Stimulated activated CD8-positive, alpha-beta memory T cell treated with anti-CD3 and anti-CD28 coated beads, Interleukin-15, amount 100 ng/mL, for 48 hours (primary cell): ENCODE data around the gene BOLA3.
"Not testable (repeated sequence)": the region's sequence is repeated elsewhere in the genome, so short reads cannot be mapped to it uniquely, and the experiment has no call there.

Experiments
- DNase-seq, 2 donors: peaks; one replicate each; pipeline ENCODE4 v3.0.0-alpha.2; 2020; ENCODE audit warnings: low read depth in 2 of 2

The BOLA3 gene

GRCh38 chr2:74147727-74148456 lies at the start of gene BOLA3:
TSS of gene BOLA3 (minus strand) at chr2:74147912. CDS start at chr2:74147874, 38 bp downstream.
- peak; percentile 88 to 90 for DNase-seq

- no peak for DNase-seq
Observed at GRCh38 chr2:74197049-74197448, 49.3 kb upstream of the BOLA3 start.

GRCh38 chr2:74194799-74195198 lies 47.1 kb upstream of the BOLA3 start:
- no peak for DNase-seq

GRCh38 chr2:74191596-74192380 lies 44.1 kb upstream of the BOLA3 start:
- DNase-seq, result no peak

- DNase-seq, result no peak
Observed at GRCh38 chr2:74188696-74189095, 41.0 kb upstream of the BOLA3 start.

- no peak for DNase-seq
Observed at GRCh38 chr2:74188018-74188601, 40.4 kb upstream of the BOLA3 start.

GRCh38 chr2:74186706-74187105 lies 39.0 kb upstream of the BOLA3 start:
- not testable (repeated sequence) for DNase-seq

- DNase-seq, result no peak
Observed at GRCh38 chr2:74186038-74186437, 38.3 kb upstream of the BOLA3 start.

GRCh38 chr2:74183878-74184277 lies 36.2 kb upstream of the BOLA3 start:
- DNase-seq, result no peak

- no peak for DNase-seq
Observed at GRCh38 chr2:74181739-74182138, 34.0 kb upstream of the BOLA3 start.

GRCh38 chr2:74179063-74179865 lies 31.6 kb upstream of the BOLA3 start:
- no peak for DNase-seq

GRCh38 chr2:74178211-74179062 lies 30.7 kb upstream of the BOLA3 start, which contains the start of gene MOB1A:
TSS of gene MOB1A (minus strand) at chr2:74178879. CDS start at chr2:74178674, 205 bp downstream.
- DNase-seq, result peak; percentile 95 to 98

GRCh38 chr2:74177696-74178095 lies 30.0 kb upstream of the BOLA3 start:
- no peak for DNase-seq

- DNase-seq, result no peak
Observed at GRCh38 chr2:74174909-74175308, 27.2 kb upstream of the BOLA3 start.

GRCh38 chr2:74168739-74169138 lies 21.0 kb upstream of the BOLA3 start:
- DNase-seq, result no peak

- DNase-seq, result no peak
Observed at GRCh38 chr2:74164761-74165160, 17.0 kb upstream of the BOLA3 start.

GRCh38 chr2:74162951-74163350 lies 15.2 kb upstream of the BOLA3 start:
- DNase-seq, result no peak

GRCh38 chr2:74155830-74156229 lies 8.1 kb upstream of the BOLA3 start:
- no peak for DNase-seq

- DNase-seq, result no peak
Observed at GRCh38 chr2:74152954-74153353, 5.2 kb upstream of the BOLA3 start.

GRCh38 chr2:74149570-74150319 lies 2.0 kb upstream of the BOLA3 start:
- DNase-seq, result no peak
